Stimulated activated CD4-positive, alpha-beta T cell treated with anti-CD3 and anti-CD28 coated beads, Interleukin-2, amount 100 ng/mL, for 24 hours (primary cell): ENCODE data around the gene YLPM1.

Source experiments
- DNase-seq, 2 donors: peaks; one replicate each; pipeline ENCODE4 v3.0.0-alpha.2; 2020

The YLPM1 gene

DNA sequence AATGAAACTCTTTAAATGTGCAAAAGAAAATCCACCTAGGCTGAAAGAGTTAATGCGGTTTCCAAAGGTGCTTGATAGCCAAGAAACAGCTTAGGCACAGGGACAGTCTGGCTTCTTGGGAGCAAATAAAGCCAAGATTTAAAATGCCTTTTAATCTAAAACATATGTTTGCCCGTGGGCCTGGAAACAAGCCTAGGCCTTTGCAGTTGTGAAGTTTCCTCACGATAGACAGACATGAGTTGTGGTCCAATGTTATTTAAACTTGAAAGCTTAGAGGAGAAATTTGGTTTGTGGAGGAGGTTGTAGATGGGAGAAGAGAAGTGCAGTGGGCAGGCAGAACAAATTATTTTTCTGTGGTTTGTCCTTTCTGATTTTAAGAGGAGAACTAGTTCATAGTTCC lies 83.1 kb downstream of the YLPM1 start:
- DNase-seq, result no peak

- DNase-seq, result no peak
Measured at GRCh38 chr14:74846968-74847665, 84.0 kb downstream of the YLPM1 start.

- no peak for DNase-seq
Measured at GRCh38 chr14:74848768-74849167, 85.7 kb downstream of the YLPM1 start.

- no peak for DNase-seq
Measured at GRCh38 chr14:74852922-74853530, 89.9 kb downstream of the YLPM1 start.

- DNase-seq, result no peak
Measured at GRCh38 chr14:74853581-74853980, 90.5 kb downstream of the YLPM1 start.

DNA sequence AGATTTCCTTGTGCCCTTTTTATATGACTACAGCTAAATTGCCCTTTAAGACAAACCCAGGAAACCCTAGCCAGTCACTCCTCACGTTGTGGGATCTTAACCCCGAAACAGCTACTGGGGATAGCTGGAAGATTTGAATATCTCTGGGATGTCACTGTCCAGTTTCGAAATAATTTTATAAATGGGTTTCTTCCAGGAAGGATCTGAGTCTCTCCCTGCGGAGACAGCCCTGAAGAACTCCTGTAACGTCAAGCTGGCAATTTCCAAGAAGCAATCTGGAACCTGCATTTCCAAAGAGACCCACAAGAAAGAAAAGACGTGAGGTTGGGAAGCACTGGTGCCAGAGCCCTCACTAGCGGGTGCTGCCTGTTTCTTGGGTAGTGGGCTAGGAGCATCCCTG lies 91.9 kb downstream of the YLPM1 start:
- DNase-seq, result no peak

GRCh38 chr14:74855945-74856344 lies 92.8 kb downstream of the YLPM1 start:
- DNase-seq, result no peak

DNA sequence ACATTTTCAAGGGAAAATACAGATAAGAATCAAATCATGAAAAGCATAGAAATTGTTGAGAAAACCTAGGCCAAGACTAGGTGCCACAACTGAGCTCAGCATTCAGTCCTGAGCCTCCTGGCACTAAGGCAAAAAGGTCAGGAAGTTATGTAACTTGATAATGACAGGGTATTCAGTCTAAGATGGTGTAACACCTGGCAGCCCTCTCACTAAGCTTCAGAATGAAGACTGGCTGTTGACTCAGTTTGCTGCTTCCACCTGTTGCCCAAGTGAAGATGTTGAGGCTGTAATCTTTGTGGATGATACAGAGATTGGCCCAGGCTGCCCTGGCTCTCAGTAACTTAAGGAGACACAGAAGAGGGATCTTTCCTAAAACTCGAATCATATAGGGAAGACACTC lies 93.2 kb downstream of the YLPM1 start:
- no peak for DNase-seq

DNA sequence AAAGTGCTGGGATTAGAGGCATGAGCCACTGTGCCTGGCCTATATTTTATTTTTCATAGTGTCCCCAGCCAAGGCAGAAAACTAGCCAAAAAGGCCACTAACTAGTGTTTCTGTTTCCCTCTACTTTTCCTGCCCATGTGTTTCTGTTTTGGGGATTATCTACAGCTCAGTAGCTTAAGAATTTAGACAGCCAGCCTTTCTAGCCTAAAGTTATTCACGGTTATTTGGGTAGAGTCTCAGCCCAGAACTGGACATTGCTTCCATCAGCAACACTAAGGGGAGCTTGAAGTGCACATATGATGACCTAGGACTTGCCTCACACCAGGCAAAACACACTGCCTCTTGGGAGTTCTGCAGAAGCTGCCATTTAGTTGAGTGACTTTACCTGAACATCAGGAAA lies 94.9 kb downstream of the YLPM1 start:
- no peak for DNase-seq

DNA sequence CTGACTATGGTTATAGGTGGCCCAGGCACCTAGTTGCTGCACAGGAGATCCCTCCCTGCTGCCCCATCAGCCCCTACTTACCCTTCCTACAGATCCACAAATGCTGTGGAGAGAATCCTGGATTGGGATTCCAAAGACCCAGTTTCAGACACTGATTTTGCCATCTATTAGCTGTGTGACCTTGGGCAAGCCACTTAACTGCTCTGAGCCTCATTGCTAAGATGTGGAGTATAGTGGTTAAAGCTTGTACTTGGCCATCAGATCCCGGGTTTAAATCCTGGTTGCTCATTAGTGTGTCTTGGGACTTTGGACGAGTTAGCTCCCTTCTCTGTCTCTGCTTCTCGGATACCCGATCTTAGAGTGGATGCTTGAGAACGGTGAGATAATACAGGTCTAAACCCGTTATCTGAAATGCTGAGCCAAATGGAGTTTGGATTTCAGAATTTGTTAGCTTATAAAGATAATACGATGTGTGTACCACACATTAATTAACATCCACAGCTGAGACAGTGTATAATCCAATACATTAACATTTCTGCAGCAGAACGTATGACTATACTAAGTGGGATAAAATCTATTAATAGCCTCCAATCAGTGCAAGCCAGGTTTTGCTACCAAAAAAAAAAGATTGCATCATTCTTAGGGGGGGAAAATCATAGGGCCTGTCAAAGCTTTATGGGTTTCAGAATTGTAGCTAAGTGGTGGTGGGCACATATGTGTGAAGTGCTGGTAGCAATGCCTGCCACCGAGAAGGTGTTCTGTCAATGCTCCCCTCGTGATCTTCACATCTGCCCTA lies 96.8 kb downstream of the YLPM1 start:
- DNase-seq, result no peak

DNA sequence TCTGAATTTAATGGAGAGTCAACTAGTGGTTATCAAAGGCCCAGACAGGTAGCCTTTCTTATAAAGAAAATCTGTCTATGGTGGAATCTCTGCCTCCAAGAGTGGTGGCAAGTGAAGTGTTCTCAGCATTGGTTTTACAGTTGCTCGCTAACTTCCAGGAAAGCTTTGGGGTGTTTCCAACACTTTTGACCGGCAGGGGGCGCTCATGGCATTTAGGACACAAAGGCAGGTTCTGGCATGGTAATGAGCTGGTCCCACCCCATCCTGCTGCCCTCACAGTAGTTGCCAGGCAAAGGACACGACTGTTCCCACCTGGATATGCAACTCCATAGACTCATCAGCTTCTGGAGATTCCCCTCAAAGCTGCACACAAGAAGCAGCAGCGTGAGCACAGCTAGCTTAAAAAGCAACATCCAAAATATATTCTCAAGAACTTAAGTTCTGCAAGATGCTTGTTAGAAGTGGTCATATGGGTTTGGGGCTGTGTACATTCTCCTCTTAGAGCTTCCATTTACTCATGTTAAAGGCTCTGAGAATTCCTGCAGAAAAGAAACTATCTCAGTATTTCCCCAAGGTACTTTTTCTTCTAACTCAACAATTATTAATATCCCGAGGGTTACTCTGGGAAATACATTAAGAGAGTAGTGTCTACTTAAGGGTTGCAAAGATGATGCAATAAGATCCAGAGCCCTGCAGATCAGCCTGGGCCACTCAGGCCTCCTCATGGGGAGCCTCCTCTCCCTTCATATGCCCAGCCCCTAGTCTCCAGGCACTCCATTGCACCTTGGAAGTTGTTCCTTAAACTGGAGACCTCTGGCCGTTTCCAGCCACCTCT lies 98.0 kb downstream of the YLPM1 start:
- DNase-seq, result peak; percentile 96 to 97

GRCh38 chr14:74861734-74862090 lies 98.6 kb downstream of the YLPM1 start:
- DNase-seq, result no peak

- no peak for DNase-seq
Measured at GRCh38 chr14:74863274-74863673, 100.2 kb downstream of the YLPM1 start.

DNA sequence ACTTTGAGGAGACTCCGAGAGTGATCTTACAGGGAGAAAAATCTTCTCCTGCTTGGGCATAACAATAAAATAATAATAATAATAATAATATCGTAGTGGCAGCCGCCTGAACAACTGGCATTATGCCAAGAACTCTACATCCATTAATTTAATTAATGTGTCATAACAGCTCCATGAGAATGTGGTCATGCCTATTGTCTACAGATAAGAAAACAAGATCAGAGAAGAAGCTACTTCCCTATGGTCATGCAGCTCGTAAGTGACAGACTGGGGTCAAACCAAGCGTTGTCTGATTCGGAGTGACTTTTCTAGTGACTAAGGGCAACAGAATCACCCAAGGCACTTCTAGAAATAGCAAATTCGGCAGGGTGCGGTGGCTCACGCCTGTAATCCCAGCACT lies 101.1 kb downstream of the YLPM1 start:
- no peak for DNase-seq

GRCh38 chr14:74865156-74865555 lies 102.0 kb downstream of the YLPM1 start:
- DNase-seq, result no peak

DNA sequence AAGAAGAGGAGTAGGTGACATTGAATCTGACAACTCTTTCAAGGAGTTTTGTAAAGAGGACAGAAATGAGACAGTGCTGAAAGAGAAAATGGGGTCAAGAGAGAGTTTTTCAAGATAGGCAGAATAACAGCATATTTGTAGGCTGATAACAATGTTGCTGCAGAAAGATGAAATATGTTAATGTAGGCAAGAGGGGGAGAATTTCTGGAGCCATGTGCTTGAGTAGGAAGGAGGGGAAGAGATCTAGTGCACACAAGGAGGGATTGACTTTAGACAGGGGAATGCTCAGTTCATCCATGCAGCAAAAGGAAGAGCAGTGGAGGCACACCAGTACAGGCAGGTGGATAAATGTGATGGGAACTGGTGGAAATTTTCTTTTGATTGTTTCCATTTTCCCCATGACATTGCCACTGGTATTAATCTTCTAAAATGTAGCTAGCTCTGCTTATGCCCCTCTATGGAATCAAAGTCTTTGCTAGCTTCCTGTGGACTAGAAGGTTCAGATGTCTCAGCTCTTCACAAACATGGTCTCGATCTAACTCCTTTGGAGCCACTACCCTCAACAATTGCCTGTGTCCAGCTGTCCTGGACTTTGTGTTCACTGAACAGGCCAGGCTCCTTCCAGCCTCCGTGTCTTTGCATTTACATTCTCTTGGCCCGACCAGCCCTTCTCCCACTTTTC lies 103.7 kb downstream of the YLPM1 start:
- DNase-seq, result no peak

DNA sequence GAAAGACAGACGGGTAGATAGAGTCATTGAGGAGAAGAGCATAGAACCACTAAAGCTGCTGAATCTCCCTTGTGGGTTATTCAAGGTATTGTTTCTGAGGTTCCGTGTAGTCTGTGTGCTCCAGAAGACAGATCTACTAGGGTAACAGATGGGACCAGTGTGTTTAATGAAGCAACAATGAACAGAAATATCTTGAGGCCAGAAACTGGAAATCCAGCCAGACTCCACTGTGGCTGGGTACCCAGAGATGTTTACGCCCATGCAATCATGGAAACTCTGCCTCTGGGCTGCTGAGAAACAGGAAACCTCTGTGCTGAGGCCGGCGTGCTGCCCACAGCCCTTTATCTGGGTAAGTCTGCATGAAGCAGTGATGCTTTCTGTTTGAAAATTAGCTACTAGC lies 104.6 kb downstream of the YLPM1 start:
- peak; percentile 41 to 61 for DNase-seq

DNA sequence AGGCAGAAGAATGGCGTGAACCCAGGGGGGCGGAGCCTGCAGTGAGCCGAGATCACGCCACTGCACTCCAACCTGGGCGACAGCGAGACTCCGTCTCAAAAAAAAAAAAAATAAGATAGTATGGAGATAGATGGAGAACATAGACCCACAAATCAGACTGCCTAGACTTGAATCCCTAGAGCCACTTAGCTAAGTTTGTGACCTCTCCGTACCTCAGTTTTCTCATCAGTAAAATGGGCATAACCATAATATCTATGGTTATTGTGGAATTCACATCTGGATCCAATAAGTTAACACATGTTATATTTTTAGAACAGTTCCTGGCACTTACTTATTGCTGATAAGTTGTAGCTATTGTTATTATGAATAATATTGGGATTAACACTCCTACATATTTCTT lies 105.6 kb downstream of the YLPM1 start:
- no peak for DNase-seq

GRCh38 chr14:74871819-74872218 lies 108.7 kb downstream of the YLPM1 start:
- DNase-seq, result no peak

DNA sequence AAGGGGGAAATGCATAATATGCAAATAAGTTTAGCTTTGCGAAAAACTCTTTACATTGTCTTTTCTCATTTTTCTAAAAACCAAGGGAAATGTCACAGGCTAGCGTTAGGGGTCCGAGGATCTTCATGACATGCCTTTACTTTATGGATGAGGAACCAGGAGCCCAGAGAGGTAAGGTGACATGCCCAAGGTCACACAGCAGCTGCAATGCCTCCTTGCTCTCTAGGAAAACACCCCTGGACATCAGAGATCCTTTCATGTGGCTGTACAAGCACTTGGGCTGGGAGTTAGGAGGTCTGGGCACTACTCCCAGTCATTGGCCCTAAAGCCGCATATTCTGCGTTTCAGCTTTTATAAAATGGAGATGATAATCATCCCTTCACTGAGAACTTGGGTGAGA lies 112.1 kb downstream of the YLPM1 start:
- DNase-seq, result no peak

GRCh38 chr14:74875941-74876913 lies 113.1 kb downstream of the YLPM1 start, which contains the start of gene PROX2:
TSS of gene PROX2 (minus strand) at chr14:74876145. CDS start at chr14:74863834, 12,311 bp downstream.
- DNase-seq, result peak in 1 of 2 donors; percentile 24
